ENCODE results near the gene P2RY6.

DNA sequence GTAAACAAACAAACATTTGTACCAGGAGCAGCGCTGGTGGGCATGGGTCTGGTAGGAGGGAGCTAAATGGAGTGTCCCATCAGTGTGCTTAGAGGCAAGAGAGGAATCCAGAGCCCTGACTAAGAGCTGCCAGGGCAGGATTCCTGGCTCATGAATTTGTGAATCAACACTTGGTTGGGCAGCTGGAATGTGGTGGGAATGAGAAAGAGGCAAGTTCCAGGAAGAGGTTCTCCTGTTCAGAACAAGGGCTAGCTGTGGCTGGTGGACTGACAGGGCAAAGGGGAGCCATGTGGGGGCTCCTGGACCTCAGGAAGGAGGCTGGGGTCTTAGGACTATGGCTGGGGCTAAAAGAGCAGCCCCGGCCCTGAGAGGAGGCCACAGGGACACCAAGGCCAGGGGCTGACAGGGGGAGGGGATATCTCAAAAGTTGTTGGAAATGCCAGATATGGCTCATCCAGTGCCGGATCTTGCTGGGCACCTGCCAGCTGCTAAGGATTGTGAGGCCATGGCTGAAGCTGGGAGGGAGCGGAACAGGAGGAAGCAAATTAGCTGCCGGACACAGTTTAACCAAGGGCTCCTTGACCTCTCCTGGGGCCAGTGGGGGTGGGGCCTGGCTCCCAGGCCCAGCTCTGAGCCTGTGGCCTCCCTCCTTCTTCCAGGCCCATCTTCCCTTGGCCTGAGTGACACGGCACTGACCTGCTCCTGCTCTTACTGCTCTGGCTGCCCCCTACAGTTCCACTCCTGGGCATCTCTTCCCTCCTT lies 14.6 kb upstream of the P2RY6 start:
- no peak for TF ChIP-seq CREM (IDR thresholded peaks at IDR 0.05; ENCODE audit: low read depth)
- TF ChIP-seq, protein P1, sequence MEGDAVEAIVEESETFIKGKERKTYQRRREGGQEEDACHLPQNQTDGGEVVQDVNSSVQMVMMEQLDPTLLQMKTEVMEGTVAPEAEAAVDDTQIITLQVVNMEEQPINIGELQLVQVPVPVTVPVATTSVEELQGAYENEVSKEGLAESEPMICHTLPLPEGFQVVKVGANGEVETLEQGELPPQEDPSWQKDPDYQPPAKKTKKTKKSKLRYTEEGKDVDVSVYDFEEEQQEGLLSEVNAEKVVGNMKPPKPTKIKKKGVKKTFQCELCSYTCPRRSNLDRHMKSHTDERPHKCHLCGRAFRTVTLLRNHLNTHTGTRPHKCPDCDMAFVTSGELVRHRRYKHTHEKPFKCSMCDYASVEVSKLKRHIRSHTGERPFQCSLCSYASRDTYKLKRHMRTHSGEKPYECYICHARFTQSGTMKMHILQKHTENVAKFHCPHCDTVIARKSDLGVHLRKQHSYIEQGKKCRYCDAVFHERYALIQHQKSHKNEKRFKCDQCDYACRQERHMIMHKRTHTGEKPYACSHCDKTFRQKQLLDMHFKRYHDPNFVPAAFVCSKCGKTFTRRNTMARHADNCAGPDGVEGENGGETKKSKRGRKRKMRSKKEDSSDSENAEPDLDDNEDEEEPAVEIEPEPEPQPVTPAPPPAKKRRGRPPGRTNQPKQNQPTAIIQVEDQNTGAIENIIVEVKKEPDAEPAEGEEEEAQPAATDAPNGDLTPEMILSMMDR (IDR thresholded peaks at IDR 0.05 in 2 of 3, conservative IDR thresholded peaks at IDR 0.05 in 1 of 3; ENCODE audit: control insufficient read depth in 2 of 3, extremely low read depth in 1 of 3, insufficient read depth in 1 of 3, low read depth in 3 of 3, low read length in 3 of 3), result no peak
- no peak for TF ChIP-seq YY1 (IDR thresholded peaks at IDR 0.05; ENCODE audit: low read depth, low read length)
- TF ChIP-seq CBX5 (IDR thresholded peaks at IDR 0.05; ENCODE audit: low read depth), result no peak
- no peak for TF ChIP-seq CEBPB (IDR thresholded peaks at IDR 0.05; ENCODE audit: borderline replicate concordance in 1 of 2, low read depth in 2 of 2, low read length in 2 of 2)
- TF ChIP-seq SIN3A (IDR thresholded peaks at IDR 0.05; ENCODE audit: low read depth, low read length), result no peak
- TF ChIP-seq FOXM1 (IDR thresholded peaks at IDR 0.05; ENCODE audit: low read depth, low read length), result no peak
